DLD1 (cell line): ENCODE results near the gene CAPN13.

Source experiments
- in situ Hi-C: cut with HindIII; loops from 2 replicates; pipeline ENCODE4 v1.10.0; 2017; ENCODE audit warnings: low sequenced_read_pairs

The CAPN13 gene

GRCh38 chr2:30730736-30731647 lies 76.3 kb downstream of the CAPN13 start:
- in situ Hi-C loops: no loop called here

- in situ Hi-C loops: no loop called here
Observed at GRCh38 chr2:30729031-30729430, 78.2 kb downstream of the CAPN13 start.

DNA sequence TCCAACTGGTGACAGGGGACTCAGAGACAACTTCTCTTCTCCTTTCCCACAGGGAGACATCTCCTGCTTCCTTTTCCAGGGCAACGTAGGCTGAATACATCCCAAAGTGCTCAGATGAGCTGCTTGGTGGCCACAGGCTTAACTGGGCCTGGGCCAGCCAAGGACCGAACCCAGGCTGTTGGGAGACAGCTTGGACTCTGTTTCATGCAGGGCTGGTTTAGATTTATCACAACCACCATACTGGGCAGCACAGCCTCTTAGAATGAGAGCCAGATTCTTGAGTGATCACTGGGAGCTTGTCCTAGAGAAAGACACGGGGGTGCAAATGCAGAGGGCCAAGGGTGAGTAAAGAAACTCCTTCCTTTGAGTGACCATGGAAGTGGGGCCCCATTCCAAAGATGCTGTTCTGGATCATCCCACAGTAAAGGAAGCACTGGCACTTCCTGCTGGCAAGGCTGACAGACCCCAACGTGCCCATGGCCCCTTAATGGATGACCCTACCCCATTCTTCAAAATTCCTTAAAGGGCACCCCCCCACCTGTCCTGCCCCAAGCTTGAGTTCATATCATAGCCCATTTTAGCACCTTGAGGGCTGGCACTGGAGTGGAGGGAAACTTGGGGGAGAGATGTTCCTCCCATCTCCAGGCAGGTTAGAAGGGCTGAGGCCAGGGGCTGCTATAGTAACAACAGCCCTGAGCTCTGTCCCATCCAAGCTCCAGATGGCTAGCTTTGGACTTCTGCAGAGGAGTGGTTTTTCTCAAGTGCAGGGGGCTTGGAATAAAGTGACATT lies 84.1 kb downstream of the CAPN13 start:
- in situ Hi-C loops: no loop called here

DNA sequence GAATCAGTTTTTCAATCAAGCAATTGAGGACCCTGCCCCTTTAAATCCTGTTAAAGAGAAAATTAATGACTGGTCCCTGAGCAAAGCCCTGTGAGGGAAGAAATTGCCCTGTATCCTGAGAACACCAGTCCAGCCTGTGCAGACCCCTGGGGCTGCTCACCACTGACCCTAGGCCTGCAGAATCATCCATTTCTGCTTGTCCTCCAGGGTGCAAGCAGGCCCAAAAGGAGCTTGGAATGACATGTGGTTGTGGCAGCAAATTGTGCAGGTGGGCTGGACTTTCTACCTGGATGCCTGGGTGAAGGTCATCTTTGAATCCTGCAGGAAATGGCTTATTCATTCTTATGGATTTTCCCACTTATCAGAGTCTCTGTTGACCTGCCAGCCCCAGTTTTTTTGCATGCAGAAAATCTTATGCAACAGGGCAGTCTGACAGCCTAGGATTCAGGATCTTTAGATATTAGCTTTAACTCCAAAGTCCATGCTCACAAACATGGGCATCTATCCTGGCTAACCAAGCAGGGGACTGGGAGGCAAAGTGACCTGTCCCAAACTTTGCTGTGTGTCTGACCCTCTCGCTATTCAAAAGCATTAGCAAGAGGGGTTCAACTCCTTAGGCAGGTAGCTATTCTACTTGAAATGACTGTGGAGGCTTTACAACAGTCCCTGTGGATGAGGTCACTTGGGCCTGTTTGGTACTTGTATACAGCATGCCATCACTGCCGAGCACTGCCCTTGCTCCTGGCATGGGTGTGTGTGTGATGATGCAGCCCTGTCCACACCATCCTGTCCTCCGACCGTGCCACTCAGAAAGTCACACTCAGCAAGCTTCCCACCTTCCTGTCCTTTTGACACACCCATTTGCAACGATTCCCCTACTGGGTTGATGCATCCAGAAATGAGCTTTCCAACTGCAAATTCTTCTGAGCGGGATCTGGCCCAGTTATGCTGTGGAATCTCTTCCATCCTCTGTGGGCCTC lies 85.3 kb downstream of the CAPN13 start:
- in situ Hi-C loops: no loop called here

GRCh38 chr2:30721241-30721640 lies 86.0 kb downstream of the CAPN13 start:
- in situ Hi-C loops: no loop called here

- in situ Hi-C loops: no loop called here
Observed at GRCh38 chr2:30717081-30717650, 90.1 kb downstream of the CAPN13 start.

DNA sequence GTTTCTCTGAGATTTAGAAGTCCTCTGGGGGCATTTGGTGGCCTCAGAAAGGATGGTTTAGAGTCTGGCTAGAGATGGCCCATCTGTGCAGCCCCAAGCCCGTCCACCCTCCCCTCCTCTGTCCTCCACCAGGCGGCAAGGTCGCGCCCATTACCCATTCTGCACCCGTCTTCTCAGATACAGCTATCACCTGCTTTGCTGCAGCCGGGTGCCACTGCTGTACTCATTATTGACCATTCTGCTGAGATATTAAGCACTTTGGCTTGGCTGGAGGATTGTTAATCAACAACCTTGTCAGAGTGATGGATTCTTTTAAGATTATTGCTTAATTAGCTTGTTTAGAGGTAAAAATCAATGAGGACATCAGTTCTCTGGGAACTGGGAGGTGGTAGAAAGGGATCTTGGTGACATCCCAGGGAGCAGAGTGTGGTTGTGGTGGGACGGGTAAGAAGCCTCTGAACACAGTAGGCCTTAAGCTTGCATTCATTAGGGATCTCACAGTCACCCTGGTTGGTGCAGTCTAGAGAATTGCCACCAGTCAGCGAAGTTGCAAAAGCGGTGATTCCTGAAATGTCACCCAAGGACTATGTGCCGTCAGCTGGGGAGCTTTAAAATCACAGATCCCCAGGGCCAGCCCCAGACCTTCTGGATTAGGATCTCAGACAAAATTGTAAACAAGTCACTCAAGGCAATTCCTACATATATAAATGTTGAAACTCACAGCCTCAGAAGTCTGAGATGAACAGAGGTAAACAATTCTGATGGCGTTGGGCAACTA lies 90.9 kb downstream of the CAPN13 start:
- in situ Hi-C loops: no loop called here

GRCh38 chr2:30714811-30715709 lies 92.2 kb downstream of the CAPN13 start:
- in situ Hi-C loops: no loop called here

- in situ Hi-C loops: no loop called here
Observed at GRCh38 chr2:30713698-30714097, 93.5 kb downstream of the CAPN13 start.

- in situ Hi-C loops: no loop called here
Observed at GRCh38 chr2:30711646-30712085, 95.6 kb downstream of the CAPN13 start.

DNA sequence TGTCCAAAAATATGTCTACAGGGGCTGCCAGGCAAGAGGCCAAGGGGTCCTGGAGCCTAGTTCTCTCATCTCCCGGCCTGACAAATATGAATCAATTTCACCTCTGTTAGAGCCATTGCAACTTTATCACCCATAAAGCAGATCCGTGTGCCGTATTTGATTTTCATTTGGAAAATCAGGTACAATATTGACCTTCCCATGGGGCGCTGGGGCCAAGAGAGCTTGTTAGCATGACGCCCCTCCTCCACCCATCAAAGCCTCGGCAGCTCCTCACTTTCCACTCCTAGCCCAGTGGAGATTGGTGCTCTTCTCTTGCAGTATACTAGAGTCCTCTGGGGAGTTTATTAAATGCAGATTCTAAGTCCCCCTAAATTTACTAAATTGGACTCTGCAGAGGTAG lies 96.8 kb downstream of the CAPN13 start:
- in situ Hi-C loops: no loop called here

GRCh38 chr2:30710016-30710415 lies 97.2 kb downstream of the CAPN13 start:
- in situ Hi-C loops: no loop called here

- in situ Hi-C loops: no loop called here
Observed at GRCh38 chr2:30709516-30709915, 97.7 kb downstream of the CAPN13 start.

DNA sequence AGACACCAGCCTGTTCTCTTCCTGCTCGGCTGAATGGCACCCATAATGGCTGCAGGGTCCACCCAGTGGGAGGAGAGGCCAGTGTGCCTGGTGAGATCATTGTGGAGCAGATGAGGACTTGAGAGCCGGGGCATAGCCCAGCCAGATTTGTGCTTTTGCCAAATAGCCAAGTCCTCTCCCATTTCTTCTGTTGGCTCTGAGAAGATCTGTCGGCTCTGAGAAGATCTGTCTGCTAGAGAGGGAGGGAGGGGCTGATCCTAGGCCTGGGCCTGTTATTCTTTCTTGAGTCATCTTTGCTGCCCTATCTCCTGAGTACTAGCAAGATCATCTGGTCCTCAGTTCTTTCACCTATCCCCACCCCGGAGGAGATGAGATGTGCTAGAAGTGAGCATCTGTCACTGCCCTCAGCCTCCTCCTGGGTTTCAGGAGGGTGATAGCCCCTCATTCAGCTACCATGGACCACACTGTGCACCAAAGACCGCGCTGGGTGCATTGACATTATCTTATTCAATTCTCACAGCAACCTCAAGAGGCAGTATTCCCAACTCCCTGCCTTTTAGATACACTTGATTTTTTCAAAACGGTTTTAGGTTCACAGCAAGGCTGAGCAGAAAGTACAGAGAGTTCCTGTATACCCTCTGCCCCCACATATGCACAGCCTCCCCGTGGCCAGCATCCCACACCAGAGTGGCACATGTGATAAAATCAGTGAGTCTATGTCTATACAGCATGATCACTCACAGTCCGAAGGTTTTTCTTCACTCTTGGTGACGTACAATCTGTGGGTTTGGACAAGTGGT lies 98.6 kb downstream of the CAPN13 start:
- in situ Hi-C loops: no loop called here

GRCh38 chr2:30707304-30707903 lies 99.8 kb downstream of the CAPN13 start:
- in situ Hi-C loops: no loop called here

DNA sequence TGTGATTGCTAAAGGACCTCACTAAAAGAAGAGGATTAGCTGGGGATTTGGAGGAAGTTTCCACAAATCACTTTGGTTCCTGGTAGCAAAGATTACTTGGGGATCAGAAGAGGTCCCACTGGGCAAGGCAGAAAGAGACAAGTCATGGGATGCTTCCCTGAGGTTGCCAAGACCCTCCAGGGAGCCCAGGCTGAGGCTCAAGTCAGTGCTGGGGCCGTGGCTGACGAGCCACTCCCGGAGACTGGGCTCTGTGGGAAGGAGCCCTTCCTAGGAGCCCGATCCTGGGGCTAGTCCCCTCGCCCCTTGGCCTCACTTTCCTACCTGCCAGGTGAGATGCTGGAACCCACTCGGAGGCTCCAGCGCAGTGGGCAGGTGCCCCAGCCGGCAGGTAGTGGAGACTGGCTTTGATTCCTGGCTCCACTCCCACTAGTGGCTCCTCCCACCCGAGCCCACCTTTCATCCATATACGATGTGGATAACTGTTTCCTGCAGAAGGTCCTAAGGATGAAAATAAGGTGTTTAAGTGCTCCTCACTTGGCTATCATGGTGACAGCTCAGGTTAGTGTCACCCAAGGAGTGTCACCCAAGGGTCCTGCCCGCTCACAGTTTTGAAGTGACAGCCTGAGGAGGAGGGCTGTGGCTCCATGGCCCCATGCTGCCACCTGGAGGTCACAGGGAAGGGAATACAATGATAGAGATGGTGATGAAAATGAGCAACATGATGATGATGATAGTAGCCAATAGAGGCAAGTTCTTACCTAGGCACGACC lies 100.5 kb downstream of the CAPN13 start:
- in situ Hi-C loops: no loop called here
